GM12865 (cell line): ENCODE measurements around the gene POMT1.

Experiments
- DNase-seq: peaks from one replicate; pipeline ENCODE4 v3.0.0; 2010; ENCODE audit warnings: low read depth
- H3K4me3 ChIP-seq: 2 replicates; pipeline ENCODE4 v1.5.1; 2011; ENCODE audit warnings: mild to moderate bottlenecking, low read depth, low read length, control low read depth
- TF ChIP-seq, protein P1 (sequence below): IDR thresholded peaks from 2 replicates; pipeline ENCODE4 v1.5.1; 2011; ENCODE audit warnings: low read length, control low read depth, low read depth, inconsistent platforms; ENCODE audit not compliant: insufficient read depth; ENCODE audit errors: missing control alignments

The POMT1 gene

GRCh38 chr9:131495785-131496184, 6.9 kb upstream of the POMT1 start:
- TF ChIP-seq, protein P1, sequence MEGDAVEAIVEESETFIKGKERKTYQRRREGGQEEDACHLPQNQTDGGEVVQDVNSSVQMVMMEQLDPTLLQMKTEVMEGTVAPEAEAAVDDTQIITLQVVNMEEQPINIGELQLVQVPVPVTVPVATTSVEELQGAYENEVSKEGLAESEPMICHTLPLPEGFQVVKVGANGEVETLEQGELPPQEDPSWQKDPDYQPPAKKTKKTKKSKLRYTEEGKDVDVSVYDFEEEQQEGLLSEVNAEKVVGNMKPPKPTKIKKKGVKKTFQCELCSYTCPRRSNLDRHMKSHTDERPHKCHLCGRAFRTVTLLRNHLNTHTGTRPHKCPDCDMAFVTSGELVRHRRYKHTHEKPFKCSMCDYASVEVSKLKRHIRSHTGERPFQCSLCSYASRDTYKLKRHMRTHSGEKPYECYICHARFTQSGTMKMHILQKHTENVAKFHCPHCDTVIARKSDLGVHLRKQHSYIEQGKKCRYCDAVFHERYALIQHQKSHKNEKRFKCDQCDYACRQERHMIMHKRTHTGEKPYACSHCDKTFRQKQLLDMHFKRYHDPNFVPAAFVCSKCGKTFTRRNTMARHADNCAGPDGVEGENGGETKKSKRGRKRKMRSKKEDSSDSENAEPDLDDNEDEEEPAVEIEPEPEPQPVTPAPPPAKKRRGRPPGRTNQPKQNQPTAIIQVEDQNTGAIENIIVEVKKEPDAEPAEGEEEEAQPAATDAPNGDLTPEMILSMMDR, result no peak
- no peak for DNase-seq
- no peak overlapping the region for H3K4me3 ChIP-seq

GRCh38 chr9:131496844-131497405, 5.8 kb upstream of the POMT1 start:
- no peak overlapping the region for H3K4me3 ChIP-seq
- TF ChIP-seq, protein P1, result no peak
- no peak for DNase-seq

DNA sequence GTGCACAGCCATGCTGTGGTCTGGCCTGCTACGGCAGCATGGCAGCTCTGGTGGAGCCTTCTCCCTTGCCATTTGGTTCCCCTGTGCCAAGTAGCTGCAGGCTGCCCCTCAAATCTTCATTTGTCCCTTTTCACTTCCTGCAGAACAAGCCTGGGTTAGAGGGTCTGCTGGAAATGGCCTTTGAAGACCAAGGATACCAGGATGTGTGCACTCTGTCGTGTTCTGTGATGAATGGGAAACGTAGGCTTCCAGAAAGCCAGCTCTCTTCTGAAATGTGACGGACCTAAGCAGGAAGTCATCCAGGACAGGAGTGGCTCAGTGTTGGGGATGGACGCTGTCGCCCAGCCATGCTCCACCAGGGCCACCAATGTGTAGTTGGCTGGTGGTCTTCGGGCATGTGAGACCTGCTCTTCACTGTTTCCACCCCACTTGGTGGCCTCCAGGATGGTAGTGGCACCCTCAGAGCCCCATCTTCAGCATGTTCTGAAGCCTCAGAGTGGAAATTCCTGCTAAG, 3.4 kb upstream of the POMT1 start:
- TF ChIP-seq, protein P1, result no peak
- no peak for DNase-seq
- H3K4me3 ChIP-seq, result no peak overlapping the region

- TF ChIP-seq, protein P1, result no peak
- H3K4me3 ChIP-seq, result no peak overlapping the region
- DNase-seq, result no peak
These were observed 2.3 kb upstream of the POMT1 start for GRCh38 chr9:131500377-131500776.

GRCh38 chr9:131500939-131501541, 1.7 kb upstream of the POMT1 start:
- TF ChIP-seq, protein P1, result no peak
- H3K4me3 ChIP-seq, result no peak overlapping the region
- no peak for DNase-seq

DNA sequence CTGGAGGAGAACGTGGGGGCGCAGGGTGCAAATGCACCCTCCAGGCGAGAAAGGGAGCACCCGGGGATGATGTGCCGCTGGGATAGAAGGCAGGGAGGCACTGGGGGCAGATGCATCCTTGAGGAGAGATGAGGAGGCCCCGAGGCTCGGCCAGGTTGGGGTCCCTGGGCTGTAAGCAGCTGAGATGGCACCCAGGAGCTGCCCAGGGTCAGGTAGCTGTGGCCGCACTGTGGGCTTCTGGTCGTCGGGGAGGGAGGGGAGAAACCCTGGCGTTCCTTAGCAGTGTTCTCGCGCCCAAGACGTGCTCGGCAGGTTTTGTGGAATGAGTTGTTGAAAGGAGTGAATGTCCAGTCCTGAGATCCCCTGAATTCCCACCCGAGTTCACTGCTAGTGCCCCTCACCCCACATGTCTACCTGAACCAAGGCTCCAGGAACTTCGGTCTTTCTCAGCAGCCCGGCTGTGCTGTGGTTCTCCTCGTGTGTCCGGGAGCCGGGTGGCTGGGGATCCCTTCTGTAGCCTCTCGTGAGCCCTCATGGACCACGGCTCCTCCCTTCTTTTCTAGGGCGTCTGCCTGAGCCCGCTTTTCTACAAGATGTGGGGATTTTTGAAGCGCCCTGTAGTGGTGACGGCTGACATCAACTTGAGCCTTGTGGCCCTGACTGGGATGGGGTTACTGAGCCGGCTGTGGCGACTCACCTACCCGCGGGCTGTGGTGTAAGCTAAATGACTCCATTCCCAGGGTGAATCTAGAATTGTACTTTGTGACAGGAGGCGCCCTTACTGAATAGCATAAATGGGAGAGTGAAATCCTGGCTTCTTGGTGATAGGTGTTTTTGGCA, 1.1 kb downstream of the POMT1 start:
- H3K4me3 ChIP-seq, result peak overlapping the region; percentile 68
- DNase-seq, result peak; percentile 28
- TF ChIP-seq, protein P1, result no peak
